Neural crest cell (in vitro differentiated cells): ENCODE data around the gene TPRG1. TPM values are rescaled to one million over a fixed set of nuclear protein-coding genes. Genes with fewer than 3 reads are reported as not detected.

Experiments used
- DNase-seq: peaks from one replicate; pipeline ENCODE4 v3.0.0; 2021; ENCODE audit warnings: low read depth, mixed read lengths, low spot score
- H3K27ac Mint-ChIP-seq: one replicate; pipeline ENCODE4 v1.8.0; 2021; ENCODE audit warnings: mild to moderate bottlenecking, mixed read lengths; ENCODE audit not compliant: unreplicated experiment
- H3K27me3 Mint-ChIP-seq: 2 replicates; pipeline ENCODE4 v1.8.0; 2021; ENCODE audit warnings: low read depth, mild to moderate bottlenecking, mixed read lengths
- H3K36me3 Mint-ChIP-seq: 2 replicates; pipeline ENCODE4 v1.8.0; 2021; ENCODE audit warnings: low read depth, mild to moderate bottlenecking, mixed read lengths
- H3K4me1 Mint-ChIP-seq: 2 replicates; pipeline ENCODE4 v1.8.0; 2021; ENCODE audit warnings: mixed read lengths
- H3K4me3 Mint-ChIP-seq: one replicate; pipeline ENCODE4 v1.8.0; 2021; ENCODE audit warnings: mild to moderate bottlenecking, mixed read lengths
- H3K9me3 Mint-ChIP-seq: 2 replicates; pipeline ENCODE4 v1.8.0; 2021; ENCODE audit warnings: mixed read lengths
- CTCF ChIP-seq: fragments of 200-600 bp; sonication (generic); conservative IDR thresholded peaks from 2 replicates; pipeline ENCODE4 v1.5.0; 2021; ENCODE audit warnings: antibody characterized with exemption, mild to moderate bottlenecking
- total RNA-seq: library from RNA; stranded (reverse); gene quantifications from 2 replicates; pipeline ENCODE4 v1.2.1, GENCODE V29; 2021

TPRG1 gene
- total RNA-seq, 1 donor from 2014 or later = 0.91 TPM

- peak; percentile 65 for TF ChIP-seq CTCF
- H3K27ac Mint-ChIP-seq = no peak overlapping the region
- no peak overlapping the region for H3K4me3 Mint-ChIP-seq
- DNase-seq = no peak
- H3K4me1 Mint-ChIP-seq = no peaks in the 10 kb centered on the region
- no peaks in the 10 kb centered on the region for H3K27me3 Mint-ChIP-seq
- no peaks in the 10 kb centered on the region for H3K9me3 Mint-ChIP-seq
- H3K36me3 Mint-ChIP-seq = no peaks in the 10 kb centered on the region
Observed at GRCh38 chr3:189272500-189273119, 100.8 kb downstream of the TPRG1 start.

DNA sequence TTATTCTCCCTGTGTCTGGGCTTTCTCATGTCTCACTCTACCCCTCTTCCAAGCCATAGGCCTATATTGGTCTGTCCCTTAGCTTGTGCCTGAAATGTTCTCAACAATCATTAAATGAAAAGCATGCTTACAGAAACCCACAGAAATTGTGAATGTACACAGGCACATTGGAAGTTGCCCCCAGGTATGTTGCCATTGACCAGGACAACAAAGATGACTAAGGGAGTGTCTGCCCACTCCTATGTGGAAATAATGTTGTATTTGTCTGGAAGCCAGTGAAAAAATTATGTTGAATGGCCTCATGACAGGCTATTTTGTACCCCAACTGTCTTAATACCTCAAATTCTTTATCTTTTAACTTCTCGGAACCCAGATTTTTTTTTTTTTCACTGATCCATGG lies 102.0 kb downstream of the TPRG1 start:
- H3K27ac Mint-ChIP-seq = no peak overlapping the region
- no peaks in the 10 kb centered on the region for H3K9me3 Mint-ChIP-seq
- no peak for TF ChIP-seq CTCF

GRCh38 chr3:189275182-189275581 lies 103.4 kb downstream of the TPRG1 start:
- Mint-ChIP-seq H3K27ac (no peak overlapping the region), H3K36me3 (no peaks in the 10 kb centered on the region), H3K4me1 (no peaks in the 10 kb centered on the region), H3K9me3 (no peaks in the 10 kb centered on the region), H3K4me3 (no peak overlapping the region), H3K27me3 (no peaks in the 10 kb centered on the region)
- no peak for TF ChIP-seq CTCF
- no peak for DNase-seq

More for the DNA sequence above, 102.0 kb downstream of the TPRG1 start:
- Mint-ChIP-seq H3K27me3 (no peaks in the 10 kb centered on the region), H3K36me3 (no peaks in the 10 kb centered on the region), H3K4me1 (no peaks in the 10 kb centered on the region), H3K4me3 (no peak overlapping the region)
- no peak for DNase-seq

GRCh38 chr3:189275852-189276251 lies 104.1 kb downstream of the TPRG1 start:
- H3K27me3 Mint-ChIP-seq = no peaks in the 10 kb centered on the region
- H3K27ac Mint-ChIP-seq = no peak overlapping the region
- no peak overlapping the region for H3K4me3 Mint-ChIP-seq
- no peak for DNase-seq
- TF ChIP-seq CTCF = no peak
- H3K9me3 Mint-ChIP-seq = no peaks in the 10 kb centered on the region
- no peaks in the 10 kb centered on the region for H3K36me3 Mint-ChIP-seq
- no peaks in the 10 kb centered on the region for H3K4me1 Mint-ChIP-seq

DNA sequence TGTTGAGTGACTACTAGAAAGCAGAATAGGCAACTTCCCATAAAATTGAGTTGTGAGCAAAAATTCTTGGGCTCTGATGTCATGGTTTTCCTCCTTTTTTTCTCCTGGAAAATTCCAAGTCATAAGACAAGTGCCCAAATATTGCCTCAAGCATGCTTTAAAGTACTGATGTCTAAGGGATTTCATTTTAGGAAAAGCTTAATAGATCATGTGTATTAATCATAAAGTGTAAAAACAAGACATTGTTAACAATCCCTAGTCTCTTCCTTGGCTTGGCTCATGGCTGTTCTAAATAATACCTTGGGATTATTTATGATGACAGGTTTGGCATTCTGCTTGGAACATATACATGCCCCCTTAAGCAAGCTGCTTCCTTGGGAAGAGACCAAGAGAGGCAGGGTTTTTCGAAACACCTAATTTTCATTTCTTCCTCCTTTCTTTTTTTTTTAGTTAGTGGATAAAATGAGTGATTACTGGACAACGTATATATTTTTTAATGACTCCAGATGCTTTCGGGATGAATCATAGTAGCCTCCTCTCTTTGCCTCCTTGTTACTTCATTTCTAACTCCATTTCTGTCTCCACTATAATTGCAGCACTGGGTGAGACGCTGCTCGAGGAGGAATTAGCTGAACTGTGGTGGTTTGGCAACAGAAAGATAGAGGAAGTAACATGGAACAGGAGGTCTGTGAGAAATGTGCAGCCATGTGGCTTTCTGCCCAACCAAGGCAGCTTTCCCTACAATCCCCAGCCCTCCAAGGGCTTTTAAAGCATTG lies 104.9 kb downstream of the TPRG1 start:
- no peak for DNase-seq
- no peaks in the 10 kb centered on the region for H3K27me3 Mint-ChIP-seq
- no peaks in the 10 kb centered on the region for H3K9me3 Mint-ChIP-seq
- H3K4me1 Mint-ChIP-seq = no peaks in the 10 kb centered on the region
- TF ChIP-seq CTCF = no peak
- no peak overlapping the region for H3K4me3 Mint-ChIP-seq
- H3K27ac Mint-ChIP-seq = no peak overlapping the region
- no peaks in the 10 kb centered on the region for H3K36me3 Mint-ChIP-seq
